ENCODE results near the gene ENDOG.
"Not testable (repeated sequence)": the region's sequence is repeated elsewhere in the genome, so short reads cannot be mapped to it uniquely, and the experiment has no call there.

ENDOG gene

GRCh38 chr9:128860937-128861336 lies 42.6 kb downstream of the ENDOG start:
- no peak overlapping the region for H3K4me3 ChIP-seq (replicated peaks in 1 of 2; ENCODE audit: low read depth in 2 of 2, low read length in 2 of 2)
- no peak for DNase-seq (ENCODE audit: low read depth in 2 of 2)
- no peak for TF ChIP-seq CTCF (IDR thresholded peaks at IDR 0.05; ENCODE audit: low read depth, low read length)

- DNase-seq (ENCODE audit: low read depth in 2 of 2): no peak
- TF ChIP-seq CTCF (IDR thresholded peaks at IDR 0.05; ENCODE audit: low read depth, low read length): no peak
- no peak overlapping the region for H3K4me3 ChIP-seq (replicated peaks in 1 of 2; ENCODE audit: low read depth in 2 of 2, low read length in 2 of 2)
Observed at GRCh38 chr9:128861501-128861900, 43.2 kb downstream of the ENDOG start.

GRCh38 chr9:128862401-128862851 lies 44.1 kb downstream of the ENDOG start:
- no peak for DNase-seq (ENCODE audit: low read depth in 2 of 2)
- no peak overlapping the region for H3K4me3 ChIP-seq (replicated peaks in 1 of 2; ENCODE audit: low read depth in 2 of 2, low read length in 2 of 2)
- TF ChIP-seq CTCF (IDR thresholded peaks at IDR 0.05; ENCODE audit: low read depth, low read length): no peak

DNA sequence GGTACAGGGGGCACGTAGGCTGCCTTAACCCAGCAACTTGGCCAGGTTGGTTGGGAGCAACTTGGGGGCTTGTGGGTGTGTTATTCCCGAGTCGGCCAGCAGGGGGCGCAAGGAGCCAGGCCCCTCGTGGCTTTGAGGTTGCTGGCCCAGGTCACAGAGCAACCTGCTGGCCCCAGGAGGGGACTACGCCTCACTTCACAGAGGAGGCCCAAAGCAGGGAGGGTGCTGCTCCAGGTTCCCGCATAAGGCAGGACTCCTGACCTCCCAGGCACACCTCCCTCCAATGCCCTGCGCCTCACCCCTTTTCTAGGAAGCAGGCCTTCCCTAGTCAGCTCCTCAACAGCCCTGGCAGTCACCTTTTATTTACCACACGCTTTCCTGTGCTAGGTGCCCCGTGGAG lies 45.3 kb downstream of the ENDOG start:
- H3K4me3 ChIP-seq (replicated peaks in 1 of 2; ENCODE audit: low read depth in 2 of 2, low read length in 2 of 2): no peak overlapping the region
- TF ChIP-seq CTCF (IDR thresholded peaks at IDR 0.05; ENCODE audit: low read depth, low read length): peak; percentile 96
- DNase-seq (ENCODE audit: low read depth in 2 of 2): peak; percentile 67 to 68

GRCh38 chr9:128870128-128870940 lies 52.0 kb downstream of the ENDOG start:
- no peak for DNase-seq (ENCODE audit: low read depth in 2 of 2)
- TF ChIP-seq CTCF (IDR thresholded peaks at IDR 0.05; ENCODE audit: low read depth, low read length): no peak
- no peak overlapping the region for H3K4me3 ChIP-seq (replicated peaks in 1 of 2; ENCODE audit: low read depth in 2 of 2, low read length in 2 of 2)

GRCh38 chr9:128870941-128871265 lies 52.6 kb downstream of the ENDOG start:
- not testable (repeated sequence) for H3K4me3 ChIP-seq (replicated peaks in 1 of 2; ENCODE audit: low read depth in 2 of 2, low read length in 2 of 2); DNase-seq (ENCODE audit: low read depth in 2 of 2)
